ENCODE measurements around the gene HBM.
"Not testable (repeated sequence)": the region's sequence is repeated elsewhere in the genome, so short reads cannot be mapped to it uniquely, and the experiment has no call there.

HBM gene

GRCh38 chr16:146646-147045, 19.1 kb upstream of the HBM start:
- no peak for DNase-seq (ENCODE audit: low spot score)

GRCh38 chr16:149024-149660, 16.6 kb upstream of the HBM start:
- peak; percentile 69 for DNase-seq (ENCODE audit: low spot score)

- no peak for DNase-seq (ENCODE audit: low spot score)
Observed at GRCh38 chr16:152141-153128, 13.3 kb upstream of the HBM start, which contains the start of gene HBZ. HBZ (plus strand) TSS chr16:152644; CDS start chr16:152910, 266 bp downstream.

DNA sequence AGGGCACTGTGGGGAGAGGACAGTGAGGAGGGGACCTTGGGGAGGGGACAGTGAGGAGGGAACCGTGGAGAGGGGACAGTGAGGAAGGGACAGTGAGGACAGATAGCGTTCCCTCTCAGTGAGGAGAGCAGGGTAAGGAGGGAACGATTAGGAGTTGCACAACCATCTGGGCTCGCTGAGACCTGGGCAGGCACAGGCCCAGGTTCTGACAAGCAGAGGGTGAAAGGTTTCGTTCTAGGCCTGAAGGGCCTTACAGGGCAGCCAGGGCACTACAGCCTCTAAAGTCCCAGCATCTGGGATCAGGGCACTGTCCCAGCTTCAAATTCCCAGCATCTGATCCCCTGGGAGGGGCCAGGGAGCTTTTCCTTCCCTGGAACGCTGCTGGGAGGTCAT, 12.7 kb upstream of the HBM start:
- DNase-seq (ENCODE audit: low spot score), result not testable (repeated sequence)

- DNase-seq (ENCODE audit: low spot score), result not testable (repeated sequence)
Observed at GRCh38 chr16:153550-154216, 12.1 kb upstream of the HBM start.

- DNase-seq (ENCODE audit: low spot score), result no peak
Observed at GRCh38 chr16:154217-155030, 11.4 kb upstream of the HBM start.

GRCh38 chr16:155031-155398, 10.8 kb upstream of the HBM start:
- DNase-seq (ENCODE audit: low spot score), result no peak

DNA sequence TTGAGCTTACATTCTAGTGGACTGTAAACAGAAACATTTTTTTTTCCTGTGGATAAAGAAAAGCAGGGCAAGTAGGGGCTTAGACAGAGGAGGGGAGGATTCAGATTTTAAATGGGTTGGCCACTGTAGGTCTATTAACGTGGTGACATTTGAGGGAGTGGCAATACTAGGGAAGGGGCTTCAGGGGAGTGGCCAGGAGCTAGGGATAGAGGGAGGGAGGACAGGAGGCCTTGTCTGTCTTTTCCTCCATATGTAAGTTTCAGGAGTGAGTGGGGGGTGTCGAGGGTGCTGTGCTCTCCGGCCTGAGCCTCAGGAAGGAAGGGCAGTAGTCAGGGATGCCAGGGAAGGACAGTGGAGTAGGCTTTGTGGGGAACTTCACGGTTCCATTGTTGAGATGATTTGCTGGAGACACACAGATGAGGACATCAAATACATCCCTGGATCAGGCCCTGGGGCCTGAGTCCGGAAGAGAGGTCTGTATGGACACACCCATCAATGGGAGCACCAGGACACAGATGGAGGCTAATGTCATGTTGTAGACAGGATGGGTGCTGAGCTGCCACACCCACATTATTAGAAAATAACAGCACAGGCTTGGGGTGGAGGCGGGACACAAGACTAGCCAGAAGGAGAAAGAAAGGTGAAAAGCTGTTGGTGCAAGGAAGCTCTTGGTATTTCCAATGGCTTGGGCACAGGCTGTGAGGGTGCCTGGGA, 6.5 kb upstream of the HBM start:
- no peak for DNase-seq (ENCODE audit: low spot score)

DNA sequence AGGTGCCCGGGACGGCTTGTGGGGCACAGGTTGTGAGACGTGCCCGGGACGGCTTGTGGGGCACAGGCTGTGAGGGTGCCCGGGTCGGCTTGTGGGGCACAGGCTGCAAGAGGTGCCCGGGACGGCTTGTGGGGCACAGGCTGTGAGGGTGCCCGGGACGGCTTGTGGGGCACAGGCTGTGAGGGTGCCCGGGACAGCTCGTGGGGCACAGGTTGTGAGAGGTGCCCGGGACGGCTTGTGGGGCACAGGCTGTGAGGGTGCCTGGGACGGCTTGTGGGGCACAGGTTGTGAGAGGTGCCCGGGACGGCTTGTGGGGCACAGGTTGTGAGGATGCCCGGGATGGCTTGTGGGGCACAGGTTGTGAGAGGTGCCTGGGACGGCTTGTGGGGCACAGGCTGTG, 5.5 kb upstream of the HBM start:
- not testable (repeated sequence) for DNase-seq (ENCODE audit: low spot score)

DNA sequence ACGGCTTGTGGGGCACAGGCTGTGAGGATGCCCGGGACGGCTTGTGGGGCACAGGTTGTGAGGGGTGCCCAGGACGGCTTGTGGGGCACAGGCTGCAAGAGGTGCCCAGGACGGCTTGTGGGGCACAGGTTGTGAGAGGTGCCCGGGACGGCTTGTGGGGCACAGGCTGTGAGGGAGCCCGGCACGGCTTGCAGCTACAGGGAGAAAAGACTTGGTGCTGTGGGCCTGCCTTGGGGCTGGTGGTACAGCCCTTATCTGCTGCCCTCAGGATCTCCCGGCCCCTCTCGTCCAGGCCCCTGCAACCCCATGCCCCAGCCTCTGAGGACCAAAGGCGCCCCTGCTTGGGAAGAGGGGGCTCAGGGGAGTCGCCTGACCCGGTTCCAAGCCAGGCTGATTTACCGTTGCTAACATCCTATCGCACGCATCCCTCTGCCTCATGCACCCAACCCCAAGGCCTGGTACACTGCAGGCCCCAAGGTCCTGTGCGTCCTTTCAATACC, 5.0 kb upstream of the HBM start:
- no peak for DNase-seq (ENCODE audit: low spot score)

DNA sequence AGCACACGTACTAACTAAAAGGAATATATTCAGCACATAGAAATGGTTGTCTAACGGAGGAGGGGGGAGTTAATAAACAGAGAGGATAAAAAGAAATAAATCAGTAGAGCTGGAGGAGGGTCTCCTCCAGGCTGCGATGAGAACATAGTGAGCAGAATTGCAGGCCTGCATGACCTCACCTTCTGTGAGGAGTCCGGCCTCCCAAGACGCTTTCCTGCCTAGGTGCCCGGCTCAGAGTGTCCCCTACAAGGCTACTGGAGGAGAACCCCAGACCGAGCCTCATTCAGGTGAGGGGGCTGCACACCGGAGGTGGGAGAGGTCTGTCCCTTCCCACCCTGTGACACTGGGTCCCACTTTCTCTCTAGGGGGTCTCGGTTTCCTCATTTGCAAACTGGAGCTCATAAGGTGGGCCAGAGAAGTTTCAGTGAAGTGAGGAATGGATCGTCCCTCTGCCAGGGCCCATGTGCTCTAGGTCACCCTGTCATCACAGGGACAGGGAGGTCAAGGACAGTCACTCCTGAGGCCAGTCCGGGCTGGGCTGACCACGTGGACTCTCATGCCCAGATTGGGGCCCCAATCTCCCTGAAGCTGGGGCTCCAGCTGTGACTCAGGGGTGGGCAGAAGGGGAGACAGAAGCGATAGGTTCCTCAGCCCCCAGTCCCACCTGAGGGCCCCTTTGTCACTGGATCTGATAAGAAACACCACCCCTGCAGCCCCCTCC, 3.3 kb upstream of the HBM start:
- no peak for DNase-seq (ENCODE audit: low spot score)

GRCh38 chr16:163139-163538, 2.6 kb upstream of the HBM start:
- not testable (repeated sequence) for DNase-seq (ENCODE audit: low spot score)

DNA sequence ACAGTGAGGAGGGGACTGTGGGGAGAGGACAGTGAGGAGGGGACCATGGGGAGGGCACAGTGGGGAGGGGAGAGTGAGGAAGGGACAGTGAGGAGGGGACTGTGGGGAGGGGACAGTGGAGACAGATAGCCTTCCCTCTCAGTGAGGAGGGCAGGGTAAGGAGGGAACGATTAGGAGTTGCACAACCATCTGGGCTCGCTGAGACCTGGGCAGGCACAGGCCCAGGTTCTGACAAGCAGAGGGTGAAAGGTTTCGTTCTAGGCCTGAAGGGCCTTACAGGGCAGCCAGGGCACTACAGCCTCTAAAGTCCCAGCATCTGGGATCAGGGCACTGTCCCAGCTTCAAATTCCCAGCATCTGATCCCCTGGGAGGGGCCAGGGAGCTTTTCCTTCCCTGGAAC, 2.1 kb upstream of the HBM start:
- not testable (repeated sequence) for DNase-seq (ENCODE audit: low spot score)

DNA sequence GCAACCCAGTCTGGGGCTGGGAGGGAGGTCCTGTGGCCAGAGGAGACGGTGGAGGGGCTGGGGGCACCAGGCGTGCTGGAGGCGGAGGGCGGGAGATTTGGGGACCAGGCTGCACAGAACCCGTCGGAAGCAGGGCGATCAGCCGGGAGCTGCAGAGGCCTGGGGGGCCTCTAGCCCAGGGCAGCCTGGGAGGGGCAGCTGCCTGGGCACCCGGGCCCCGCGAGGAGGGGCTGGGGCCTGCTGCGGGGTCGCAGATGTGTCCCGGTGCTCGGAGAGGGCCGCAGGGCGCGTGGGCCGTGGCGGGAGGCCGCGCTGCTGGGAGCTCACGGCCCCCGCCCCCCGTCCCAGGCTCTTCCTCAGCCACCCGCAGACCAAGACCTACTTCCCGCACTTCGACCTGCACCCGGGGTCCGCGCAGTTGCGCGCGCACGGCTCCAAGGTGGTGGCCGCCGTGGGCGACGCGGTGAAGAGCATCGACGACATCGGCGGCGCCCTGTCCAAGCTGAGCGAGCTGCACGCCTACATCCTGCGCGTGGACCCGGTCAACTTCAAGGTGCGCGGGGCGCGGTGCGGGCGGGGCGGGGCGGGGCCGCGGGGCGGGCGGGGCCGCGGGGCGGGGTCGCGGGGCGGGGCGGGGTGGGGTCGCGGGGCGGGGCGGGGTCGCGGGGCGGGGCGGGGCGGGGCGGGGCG, 1.5 kb upstream of the HBM start:
- not testable (repeated sequence) for DNase-seq (ENCODE audit: low spot score)

GRCh38 chr16:164827-165538, 795 bp upstream of the HBM start:
- DNase-seq (ENCODE audit: low spot score), result no peak

DNA sequence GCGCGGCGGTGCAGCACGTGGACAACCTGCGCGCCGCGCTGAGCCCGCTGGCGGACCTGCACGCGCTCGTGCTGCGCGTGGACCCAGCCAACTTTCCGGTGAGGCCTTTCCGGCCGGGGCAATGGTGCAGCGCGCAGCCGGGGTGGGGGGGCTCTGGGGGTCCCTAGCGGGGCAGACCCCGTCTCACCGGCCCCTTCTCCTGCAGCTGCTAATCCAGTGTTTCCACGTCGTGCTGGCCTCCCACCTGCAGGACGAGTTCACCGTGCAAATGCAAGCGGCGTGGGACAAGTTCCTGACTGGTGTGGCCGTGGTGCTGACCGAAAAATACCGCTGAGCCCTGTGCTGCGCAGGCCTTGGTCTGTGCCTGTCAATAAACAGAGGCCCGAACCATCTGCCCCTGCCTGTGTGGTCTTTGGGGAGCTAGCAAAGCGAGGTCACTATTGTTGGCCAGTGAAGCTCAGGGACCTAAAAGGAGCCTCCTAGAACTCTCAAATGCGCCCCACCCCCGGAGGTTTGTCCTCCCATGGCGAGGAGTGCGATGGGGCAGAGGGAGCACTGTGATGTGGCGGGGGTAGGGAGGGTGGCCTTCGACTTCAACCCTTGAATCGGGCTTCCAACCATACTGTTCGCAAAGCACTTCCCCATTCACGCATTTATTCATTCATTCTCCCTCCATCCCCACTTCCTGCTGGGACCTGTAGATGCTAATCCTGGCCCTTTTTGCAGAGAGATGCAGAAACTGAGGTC, 770 bp downstream of the HBM start:
- DNase-seq (ENCODE audit: low spot score), result no peak

- no peak for DNase-seq (ENCODE audit: low spot score)
Observed at GRCh38 chr16:167122-167690, 1.4 kb downstream of the HBM start.

DNA sequence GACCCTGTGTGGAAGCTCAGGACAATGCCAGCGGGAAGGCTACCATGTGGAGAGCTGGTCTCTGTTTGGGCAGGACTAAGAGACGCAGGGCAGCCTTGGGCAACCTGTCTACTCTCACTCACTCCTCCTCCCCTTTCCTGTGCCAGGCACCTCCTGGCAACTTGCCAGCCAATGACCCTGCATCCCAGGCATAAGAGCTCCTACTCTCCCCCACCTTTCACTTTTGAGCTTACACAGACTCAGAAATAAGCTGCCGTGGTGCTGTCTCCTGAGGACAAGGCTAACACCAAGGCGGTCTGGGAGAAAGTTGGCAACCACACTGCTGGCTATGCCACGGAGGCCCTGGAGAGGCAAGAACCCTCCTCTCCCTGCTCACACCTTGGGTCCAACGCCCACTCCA, 2.6 kb downstream of the HBM start:
- DNase-seq (ENCODE audit: low spot score), result no peak
